Lung (tissue), 12 donors: Measurements from ENCODE around the gene MUCL3. TPM values are rescaled to one million over a fixed set of nuclear protein-coding genes. Genes with fewer than 3 reads are reported as not detected.

Source experiments
- ATAC-seq: fragments of 200-7000 bp; cut with Tn5 transposase; one replicate; pipeline ENCODE4 v1.9.1; 2020; ENCODE audit warnings: moderate number of reproducible peaks; ENCODE audit not compliant: insufficient read depth, low FRiP score
- DNase-seq, 3 donors: peaks; one replicate each; pipeline ENCODE4 v3.0.0-alpha.2; 2013 to 2017
- H3K27ac ChIP-seq, 2 donors: one replicate each; pipeline ENCODE4 v1.5.1; 2013; ENCODE audit warnings: mild to moderate bottlenecking in 2 of 2, moderate library complexity in 2 of 2, control low read depth in 1 of 2, inconsistent platforms in 1 of 2, low read depth in 1 of 2, low read length in 1 of 2
- H3K27me3 ChIP-seq, 3 donors: one replicate each; pipeline ENCODE4 v1.5.1; 2013; ENCODE audit warnings: low read length in 2 of 3; ENCODE audit not compliant: control insufficient read depth in 3 of 3, insufficient read depth in 3 of 3
- H3K36me3 ChIP-seq, 4 donors: one replicate each; pipeline ENCODE4 v1.5.1; 2013; ENCODE audit warnings: low read length in 4 of 4, mild to moderate bottlenecking in 1 of 4, moderate library complexity in 1 of 4; ENCODE audit not compliant: control insufficient read depth in 4 of 4, insufficient read depth in 4 of 4
- H3K4me1 ChIP-seq, 5 donors: one replicate each; pipeline ENCODE4 v1.5.1; 2013; ENCODE audit warnings: low read length in 5 of 5, mild to moderate bottlenecking in 2 of 5, moderate library complexity in 1 of 5; ENCODE audit not compliant: control insufficient read depth in 5 of 5, insufficient read depth in 5 of 5
- H3K4me3 ChIP-seq: one replicate; pipeline ENCODE4 v1.5.1; 2013; ENCODE audit warnings: mild to moderate bottlenecking, control low read depth, moderate library complexity
- H3K9ac ChIP-seq, 2 donors: one replicate each; pipeline ENCODE4 v1.5.1; 2013; ENCODE audit warnings: low read length in 2 of 2, control low read depth in 1 of 2; ENCODE audit not compliant: insufficient read depth in 1 of 2
- H3K9me3 ChIP-seq, 4 donors: one replicate each; pipeline ENCODE4 v1.5.1; 2013; ENCODE audit warnings: low read length in 3 of 4, mild to moderate bottlenecking in 1 of 4, moderate library complexity in 1 of 4; ENCODE audit not compliant: control insufficient read depth in 4 of 4, insufficient read depth in 3 of 4
- CTCF ChIP-seq: IDR thresholded peaks from 2 replicates; pipeline ENCODE4 v1.5.1; 2012; ENCODE audit warnings: mild to moderate bottlenecking; ENCODE audit errors: control extremely low read depth, extremely low read depth
- WGBS, 2 donors: extraction: QIAGEN DNeasy Blood & Tissue Kit; methylation state at CpG; one replicate each; pipeline ENCODE4 v1.1.7; 2013; 5-methylcytosine and 5-hydroxymethylcytosine counted together
- polyA plus RNA-seq, 2 donors: library from polyadenylated mRNA; stranded (reverse); fragments of 200-250 nt; gene quantifications; one replicate each; pipeline ENCODE4 v1.2.1, GENCODE V29; 2013
- total RNA-seq, 2 donors: library from RNA; depleted of rRNA in 1 of 2; stranded (reverse); fragments of >200 nt in 1 of 2; gene quantifications; one replicate each; pipeline ENCODE4 v1.2.1, GENCODE V29; 2014 to 2021
- donor health status: control.
- donor health status: control.
- donor health status: Bipolar disorder and iron deficiency.
- donor health status: healthy.
- donor health status: DM: yes; HTN: yes; CAD: no.

The MUCL3 gene
- total and polyA plus RNA-seq, 4 donors, result 0.47 to 6.4 (median 2.0) TPM

- H3K9me3 ChIP-seq, result peaks cover 0 to 4% (median 0%) of the 10 kb centered on the region in 4 donors
- H3K9ac ChIP-seq, result no peak within 1 kb of the TSS
- H3K27ac ChIP-seq, result peak within 1 kb of the TSS in 1 of 2 donors; percentile 90
These were observed 8.7 kb upstream of the MUCL3 start, which contains the start of gene SFTA2 for GRCh38 chr6:30931969-30932645. Gene SFTA2, minus strand, starts transcription at chr6:30932170. Its CDS starts 74 bp downstream, at chr6:30932096.

GRCh38 chr6:30932665-30933365 lies 8.0 kb upstream of the MUCL3 start:
- ATAC-seq, result no peak
- no peaks in the 10 kb centered on the region for H3K27me3 ChIP-seq
- DNase-seq, result no peak
- 72 to 85% methylated on average over 6 of the region's 6 CpGs for WGBS, 2 donors
- no peak overlapping the region for H3K4me3 ChIP-seq
- no peaks in the 10 kb centered on the region for H3K36me3 ChIP-seq
- H3K4me1 ChIP-seq, result peaks cover 0 to 19% (median 0%) of the 10 kb centered on the region in 5 donors
- H3K27ac ChIP-seq, result peak overlapping the region in 1 of 2 donors; percentile 90
- H3K9ac ChIP-seq, result no peak overlapping the region
- no peak for TF ChIP-seq CTCF
- peaks cover 0 to 4% (median 0%) of the 10 kb centered on the region in 4 donors for H3K9me3 ChIP-seq

More at GRCh38 chr6:30931969-30932645, 8.7 kb upstream of the MUCL3 start, which contains the start of gene SFTA2:
- no peaks in the 10 kb centered on the region for H3K27me3 ChIP-seq
- peaks cover 0 to 18% (median 0%) of the 10 kb centered on the region in 5 donors for H3K4me1 ChIP-seq
- H3K36me3 ChIP-seq, result no peaks in the 10 kb centered on the region
- no peak for TF ChIP-seq CTCF
- peak within 1 kb of the TSS; percentile 20 for H3K4me3 ChIP-seq
- ATAC-seq (peak; percentile 48), DNase-seq (peak; percentile 44 to 73 (median 53))
- 66 to 84% methylated on average over 7 of the region's 7 CpGs for WGBS, 2 donors

GRCh38 chr6:30935018-30935417 lies 5.8 kb upstream of the MUCL3 start:
- Histone ChIP-seq H3K9me3 (no peaks in the 10 kb centered on the region), H3K9ac (no peak overlapping the region), H3K4me1 (peaks cover 0 to 19% (median 0%) of the 10 kb centered on the region in 5 donors), H3K27me3 (no peaks in the 10 kb centered on the region), H3K4me3 (no peak overlapping the region), H3K27ac (peak overlapping the region in 1 of 2 donors; percentile 82), H3K36me3 (no peaks in the 10 kb centered on the region)
- no peak for TF ChIP-seq CTCF
- DNase-seq, result peak in 1 of 3 donors; percentile 45
- WGBS, 2 donors, result 8 to 9% methylated on average over 3 of the region's 3 CpGs
- ATAC-seq, result peak; percentile 14
